Stimulated activated CD4-positive, alpha-beta T cell treated with anti-CD3 and anti-CD28 coated beads, TNF-alpha, amount 100 ng/mL, for 4 hours (primary cell): ENCODE measurements around the gene PPM1K.
"Not testable (repeated sequence)": the region's sequence is repeated elsewhere in the genome, so short reads cannot be mapped to it uniquely, and the experiment has no call there.

ENCODE experiments used
- DNase-seq, 3 experiments: peaks; one replicate each; pipeline ENCODE4 v3.0.0-alpha.2; 2020; ENCODE audit warnings: low read depth in 3 of 3

PPM1K gene

GRCh38 chr4:88284439-88285234, at the start of gene PPM1K:
PPM1K (minus strand) TSS chr4:88284561; CDS start chr4:88278583, 5,978 bp downstream.
- DNase-seq: peak; percentile 97 to 98 (median 98)

GRCh38 chr4:88333741-88334405, 49.5 kb upstream of the PPM1K start:
- no peak for DNase-seq

DNA sequence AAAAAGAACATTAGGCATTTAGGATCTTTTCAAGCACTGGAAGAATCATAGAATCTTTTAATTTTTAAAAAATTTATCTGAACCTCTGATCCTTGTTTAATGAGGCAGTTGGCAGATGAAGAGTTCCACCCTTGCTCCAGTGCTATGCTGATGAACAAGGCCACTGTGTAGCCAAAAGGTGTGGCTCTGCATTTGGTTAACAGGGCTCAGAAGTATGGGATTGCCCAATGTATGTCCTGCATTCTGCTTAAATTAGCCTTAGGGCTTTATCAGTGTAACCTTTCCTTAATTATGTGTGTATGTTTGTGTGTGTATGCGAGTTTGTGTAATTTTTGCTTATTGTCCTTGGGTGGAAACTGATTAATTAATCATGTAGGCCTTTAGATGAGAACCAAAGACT, 43.3 kb upstream of the PPM1K start:
- no peak for DNase-seq

DNA sequence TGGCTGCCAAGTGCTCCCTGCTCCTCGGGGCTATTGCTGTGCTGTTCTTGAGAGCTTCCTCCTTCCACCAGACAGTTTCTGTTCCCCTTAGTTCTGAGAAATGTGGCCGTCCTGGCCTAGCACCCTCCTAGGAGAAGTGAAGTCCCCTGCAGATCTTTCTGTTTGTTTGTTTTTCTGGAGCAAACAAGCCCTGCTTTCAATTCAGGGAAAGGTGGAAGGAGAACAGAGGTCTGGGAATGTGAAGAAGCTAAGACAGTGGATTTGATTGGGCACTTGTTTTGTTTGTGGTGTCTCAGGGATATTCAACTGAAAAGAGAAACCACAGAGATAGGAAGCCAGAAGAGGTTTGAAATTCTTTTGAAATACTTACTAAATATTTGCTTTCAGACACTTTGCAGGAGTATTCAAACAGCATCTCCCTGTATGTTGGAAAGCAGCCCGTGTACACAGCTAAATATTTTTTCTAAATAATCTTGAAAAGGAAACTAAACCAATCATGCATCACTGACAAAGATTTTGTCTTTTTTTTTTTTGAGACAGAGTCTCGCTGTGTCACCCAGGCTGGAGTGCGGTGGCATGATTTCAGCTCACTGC, 36.5 kb upstream of the PPM1K start:
- DNase-seq: no peak

DNA sequence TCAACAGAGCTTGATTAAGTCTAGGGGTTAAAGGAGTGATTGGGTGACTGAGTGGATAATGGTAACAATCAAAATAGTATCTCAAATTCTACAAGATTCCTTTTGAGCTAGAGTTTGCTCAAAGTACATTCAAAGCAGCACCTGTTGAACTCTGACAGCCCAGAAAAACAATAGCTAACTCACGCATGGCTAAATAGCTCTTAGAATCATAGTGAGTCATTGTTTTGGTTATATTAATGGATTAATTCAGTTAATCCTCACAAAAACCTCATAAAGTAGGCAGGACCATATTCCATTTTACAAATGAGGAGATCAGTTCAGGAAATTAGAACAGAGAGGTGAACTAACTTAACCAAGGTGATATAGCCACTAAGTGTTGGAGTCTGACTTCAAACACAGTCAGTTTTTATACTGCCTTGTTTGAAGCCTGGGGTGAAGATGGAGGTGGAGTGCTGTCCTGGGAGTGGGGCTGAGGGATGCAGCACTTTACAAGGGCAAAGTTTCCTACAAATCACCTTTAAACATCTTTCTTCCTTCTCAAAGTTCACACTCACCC, 35.9 kb upstream of the PPM1K start:
- no peak for DNase-seq

DNA sequence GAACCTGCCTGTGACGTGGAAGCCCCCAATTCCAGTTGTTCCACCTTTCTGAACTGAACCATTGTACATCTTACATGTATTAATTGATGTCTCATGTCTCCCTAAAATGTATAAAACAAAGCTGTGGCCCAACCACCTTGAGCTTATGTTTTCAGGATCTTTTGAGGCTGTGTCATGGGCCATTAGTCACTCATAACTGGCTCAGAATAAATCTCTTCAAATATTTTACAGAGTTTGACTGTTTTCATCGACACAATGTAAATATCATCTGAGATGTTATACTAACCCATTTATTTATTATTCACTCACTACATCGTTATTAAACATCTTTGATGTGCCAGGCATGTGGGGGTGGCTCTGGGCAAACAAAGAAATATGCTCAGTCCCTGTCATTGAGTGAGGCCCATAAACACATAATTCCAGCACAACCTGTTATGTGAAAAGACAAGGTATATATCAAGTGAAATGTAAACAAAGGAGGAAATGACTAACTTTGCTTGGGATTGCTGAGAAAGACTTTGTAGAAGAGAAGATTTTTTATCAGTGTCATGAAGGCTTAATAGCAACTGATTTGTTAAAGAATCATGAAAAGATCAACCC, 34.5 kb upstream of the PPM1K start:
- no peak for DNase-seq

- no peak for DNase-seq
Measured at GRCh38 chr4:88315460-88316017, 31.2 kb upstream of the PPM1K start.

DNA sequence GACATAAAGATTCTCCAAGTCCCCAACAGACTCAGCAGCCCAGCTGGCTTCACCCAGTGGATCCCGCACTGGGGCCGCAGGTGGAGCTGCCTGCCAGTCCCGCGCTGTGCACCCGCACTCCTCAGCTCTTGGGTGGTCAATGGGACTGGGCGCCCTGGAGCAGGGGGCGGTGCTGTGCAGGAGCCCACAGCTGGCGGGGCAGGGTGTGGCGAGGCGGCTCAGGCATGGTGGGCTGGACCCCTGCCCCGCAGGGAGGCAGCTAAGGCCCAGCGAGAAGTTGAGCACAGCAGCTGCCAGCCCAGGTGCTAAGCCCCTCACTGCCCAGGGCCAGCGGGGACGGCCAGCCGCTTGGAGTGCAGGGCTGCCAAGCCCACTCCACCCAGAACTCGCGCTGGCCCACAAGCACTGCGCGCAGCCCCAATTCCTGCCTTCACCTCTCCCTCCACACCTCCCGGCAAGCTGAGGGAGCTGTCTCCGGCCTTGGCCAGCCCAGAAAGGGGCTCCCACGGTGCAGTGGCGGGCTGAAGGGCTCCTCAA, 28.8 kb upstream of the PPM1K start:
- DNase-seq: not testable (repeated sequence)

- DNase-seq: no peak
Measured at GRCh38 chr4:88308587-88308986, 24.2 kb upstream of the PPM1K start.

DNA sequence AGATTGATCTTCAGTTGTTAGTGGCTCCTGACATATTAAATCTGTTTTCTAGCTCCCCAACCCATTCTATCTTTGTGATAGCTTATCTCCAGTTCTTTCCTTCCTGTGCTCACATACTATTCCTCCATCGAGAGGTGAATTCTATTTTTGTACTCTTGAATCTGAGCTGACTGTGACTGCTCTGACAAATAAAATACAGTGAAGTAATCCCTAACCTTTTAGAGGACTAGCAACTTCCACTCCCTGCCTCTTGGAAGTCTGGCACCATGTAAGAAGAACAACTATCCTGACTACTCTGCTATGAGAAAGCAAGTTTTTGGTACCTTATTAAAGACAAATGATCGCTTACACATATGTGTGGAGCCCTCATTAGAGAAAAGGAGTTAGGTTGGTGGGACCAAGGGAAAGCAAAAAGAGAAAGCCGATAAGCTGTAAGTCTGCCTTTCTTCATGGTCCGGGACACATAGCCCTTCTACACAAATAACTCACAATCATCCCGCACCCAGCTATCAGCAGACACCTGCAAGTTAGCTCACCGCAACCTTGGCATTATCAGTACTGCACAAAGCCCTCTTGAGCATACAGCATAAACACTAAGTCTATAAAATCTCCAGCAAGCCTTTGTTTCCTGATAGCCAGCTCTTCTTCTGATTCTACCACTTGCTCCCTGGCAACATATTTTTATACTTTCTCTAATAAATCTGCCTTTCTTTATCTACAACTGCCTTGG, 13.5 kb upstream of the PPM1K start:
- DNase-seq: no peak

DNA sequence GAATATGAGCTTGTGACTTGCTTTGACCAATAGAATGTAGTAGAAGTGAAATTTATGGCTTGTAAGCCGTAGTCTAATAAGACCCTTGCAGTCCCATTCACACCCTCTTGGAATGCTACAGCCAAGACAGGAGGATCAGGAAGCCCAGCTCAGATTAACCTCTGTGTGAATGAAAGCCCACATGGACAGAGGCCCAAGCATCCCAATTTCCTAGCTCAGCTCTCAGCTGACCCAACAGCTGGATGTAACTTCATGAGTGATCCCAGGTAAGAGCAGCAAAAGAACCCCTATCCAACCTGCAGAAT, 12.8 kb upstream of the PPM1K start:
- DNase-seq: no peak

- DNase-seq: no peak
Measured at GRCh38 chr4:88296413-88297211, 12.3 kb upstream of the PPM1K start.

- no peak for DNase-seq
Measured at GRCh38 chr4:88295656-88296055, 11.3 kb upstream of the PPM1K start.

DNA sequence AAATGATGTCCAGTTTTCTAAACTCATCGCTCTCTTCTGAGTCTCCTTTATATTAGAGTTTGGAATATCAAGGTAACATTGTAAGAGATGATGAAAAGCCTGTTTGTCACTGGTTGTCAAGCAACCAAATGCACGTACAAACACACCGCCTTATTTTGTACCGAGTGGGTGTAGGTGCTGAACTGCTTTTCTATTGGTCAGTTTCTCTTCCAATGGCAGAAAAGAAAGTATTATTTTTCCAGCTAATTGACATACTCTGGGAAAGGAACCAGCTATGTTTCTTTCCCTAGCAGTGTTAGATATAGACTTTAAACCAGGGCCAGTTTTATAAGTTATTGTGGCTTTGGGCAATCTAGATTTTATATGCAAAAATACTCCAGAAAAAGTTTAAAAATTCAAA, 6.6 kb upstream of the PPM1K start:
- DNase-seq: no peak

- no peak for DNase-seq
Measured at GRCh38 chr4:88286897-88287296, 2.5 kb upstream of the PPM1K start.

- DNase-seq: no peak
Measured at GRCh38 chr4:88285235-88285653, 883 bp upstream of the PPM1K start.

DNA sequence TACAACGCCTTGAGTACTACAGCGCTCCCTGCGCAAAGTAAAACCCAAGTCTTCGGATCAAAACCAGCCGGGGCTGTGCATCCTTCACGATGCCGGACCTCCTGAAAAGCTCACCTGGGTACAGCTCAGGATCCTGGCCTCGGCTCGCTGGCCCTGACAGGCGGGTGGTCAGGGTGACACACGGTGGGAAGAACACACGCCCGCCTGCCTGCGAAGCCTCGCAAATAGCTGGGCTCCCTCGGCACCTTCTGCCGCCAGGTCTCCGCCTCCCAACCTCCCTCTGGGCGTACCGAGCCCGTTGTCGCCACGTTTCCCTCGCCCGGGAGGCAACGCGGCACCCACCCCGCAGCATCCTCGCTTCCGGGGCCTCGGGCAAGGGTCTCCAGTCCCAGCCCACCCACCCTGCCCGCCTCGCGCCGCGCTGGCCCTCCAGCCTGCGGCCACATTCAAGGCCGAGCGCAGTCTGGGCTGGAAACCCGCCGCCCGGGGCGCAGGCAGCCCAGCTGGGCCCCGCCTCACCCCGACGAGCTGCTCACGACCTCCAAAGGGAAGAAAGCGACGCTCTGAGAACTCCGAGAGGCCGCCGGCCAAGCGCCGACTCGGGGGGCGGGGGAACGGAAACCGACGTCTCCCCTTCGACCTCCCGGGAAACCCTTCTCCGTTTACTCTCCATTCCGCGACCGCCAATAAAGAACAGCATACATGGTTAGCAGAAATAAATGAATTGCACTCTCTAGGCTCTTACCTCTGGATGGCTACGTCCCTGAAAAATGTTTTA, 511 bp downstream of the PPM1K start:
- peak; percentile 28 to 39 (median 29) for DNase-seq

GRCh38 chr4:88280228-88280795, 4.0 kb downstream of the PPM1K start:
- DNase-seq: no peak

- DNase-seq: no peak
Measured at GRCh38 chr4:88277711-88278225, 6.6 kb downstream of the PPM1K start.
